Fibroblast of gingiva (primary cell): ENCODE results near the gene ECM2.

Experiments used
- DNase-seq: peaks from one replicate; pipeline ENCODE4 v3.0.0-alpha.2; 2011; ENCODE audit warnings: low read depth

Gene ECM2

DNA sequence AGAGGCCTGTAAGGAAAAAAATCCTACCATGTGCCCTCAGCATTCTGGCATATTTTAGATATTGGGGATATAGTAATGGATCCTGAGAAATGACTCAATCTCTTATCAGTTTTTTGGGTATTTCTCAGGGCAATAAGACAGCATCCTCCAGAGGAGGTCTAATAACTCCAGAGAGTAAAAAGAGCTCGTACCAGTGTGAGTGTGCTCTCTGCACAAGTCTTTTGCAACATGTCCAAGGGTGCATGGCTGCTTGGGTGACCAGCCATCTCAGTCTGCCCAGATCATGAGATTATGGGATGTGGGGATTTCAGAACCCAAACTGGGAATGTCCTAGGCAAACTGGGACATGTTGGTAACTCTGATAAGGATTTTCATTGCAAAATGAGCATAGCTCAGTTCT, 68.7 kb downstream of the ECM2 start:
- DNase-seq = no peak

DNA sequence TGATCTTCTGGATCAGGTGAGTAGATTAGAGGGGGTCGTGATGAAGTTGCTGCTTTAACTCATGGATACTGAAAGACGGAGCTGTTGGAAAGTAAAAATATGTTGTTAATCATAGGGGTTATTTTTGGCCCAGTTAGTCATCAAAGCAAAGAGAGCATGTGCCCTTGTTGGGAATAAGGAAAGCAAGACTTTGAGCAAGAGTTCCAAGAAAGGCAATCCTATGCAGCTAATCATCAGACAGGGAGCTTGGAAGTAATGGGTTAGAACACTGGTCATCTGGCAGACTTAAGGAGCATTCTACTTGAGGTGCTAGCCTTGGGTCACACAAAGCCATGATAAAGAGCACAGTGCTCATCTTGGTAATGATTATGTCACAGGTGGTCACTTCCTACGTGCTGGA, 71.8 kb downstream of the ECM2 start:
- DNase-seq = peak; percentile 90

DNA sequence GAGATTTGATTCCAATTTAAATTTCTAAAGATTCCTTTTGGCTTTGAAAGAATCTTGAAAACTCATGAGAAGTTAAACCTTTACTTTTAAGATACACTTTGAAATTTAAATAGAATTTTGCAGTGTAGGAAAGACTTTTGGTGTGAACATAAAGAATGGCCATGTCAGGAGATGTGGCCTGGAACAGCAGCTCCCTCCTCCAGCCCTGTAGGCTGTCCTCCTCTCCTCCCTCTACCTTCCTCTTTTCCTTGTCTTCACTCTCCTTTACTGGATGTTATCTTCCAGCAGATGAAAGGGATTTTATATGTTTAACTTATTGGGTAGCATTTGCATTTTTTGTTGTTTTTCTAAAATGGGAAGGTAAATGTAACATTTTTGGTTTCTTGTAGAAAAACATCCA, 72.4 kb downstream of the ECM2 start:
- DNase-seq = no peak

DNA sequence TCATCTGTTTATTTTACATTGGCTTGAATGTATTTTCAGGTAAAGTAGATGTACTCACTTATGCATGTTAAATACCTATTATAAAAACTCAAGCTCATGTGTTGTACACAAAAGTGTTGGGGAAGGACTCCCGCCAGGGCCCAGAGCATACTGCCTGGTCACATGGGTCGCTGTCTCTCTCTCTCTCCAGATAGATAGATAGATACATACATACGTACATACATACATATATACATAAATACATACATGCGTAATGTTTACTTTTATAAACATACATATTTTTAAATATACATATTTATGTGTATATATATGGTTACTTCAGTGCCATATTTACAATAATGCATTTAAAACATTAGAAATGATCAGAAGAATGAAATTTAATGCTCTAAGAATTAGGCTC, 78.2 kb downstream of the ECM2 start:
- DNase-seq = no peak

DNA sequence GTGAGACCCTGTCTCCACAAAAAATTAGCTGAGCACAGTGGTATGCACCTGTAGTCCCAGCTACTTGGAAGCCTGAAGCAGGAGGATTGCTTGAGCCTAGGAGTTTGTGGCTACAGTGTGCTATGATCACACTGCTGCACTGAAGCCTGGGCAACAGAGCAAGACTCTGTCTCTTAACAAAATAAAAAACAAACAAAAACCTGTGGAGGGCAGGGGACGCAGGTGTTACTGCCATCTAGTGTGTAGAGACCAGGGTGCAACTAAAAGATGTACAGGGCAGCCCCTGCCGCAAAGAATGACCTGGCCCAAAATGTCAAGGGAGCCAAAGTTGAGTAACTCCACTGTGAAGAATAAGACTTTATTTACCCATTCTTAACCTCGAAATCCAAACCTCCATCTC, 80.6 kb downstream of the ECM2 start:
- no peak for DNase-seq

DNA sequence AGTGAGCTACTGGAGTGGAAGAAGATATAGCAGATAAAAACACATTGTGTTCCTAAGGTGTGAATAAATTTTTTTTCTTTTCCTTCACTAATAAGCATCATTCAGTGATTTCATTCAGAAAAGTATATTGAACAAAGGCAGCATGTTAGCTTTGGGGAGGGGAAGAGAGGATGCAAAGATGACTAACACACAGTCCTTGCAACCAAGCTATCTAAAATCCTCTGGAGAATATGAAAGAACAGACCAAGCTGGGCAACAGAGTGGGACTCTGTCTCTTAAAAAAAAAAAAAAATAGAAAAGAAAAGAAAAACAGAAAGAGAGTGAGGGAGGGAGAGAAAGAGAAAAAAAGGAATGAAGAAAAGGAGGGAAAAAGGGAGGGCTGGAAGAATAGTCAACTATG, 89.3 kb downstream of the ECM2 start:
- no peak for DNase-seq
